Stimulated activated CD4-positive, alpha-beta T cell treated with anti-CD3 and anti-CD28 coated beads, Interleukin-15, amount 100 ng/mL, for 24 hours (primary cell): ENCODE data around the gene MEAF6.
"Not testable (repeated sequence)": the region's sequence is repeated elsewhere in the genome, so short reads cannot be mapped to it uniquely, and the experiment has no call there.

ENCODE experiments used
- DNase-seq: peaks from one replicate; pipeline ENCODE4 v3.0.0-alpha.2; 2020

The MEAF6 gene

GRCh38 chr1:37514350-37515184 is at the start of gene MEAF6:
Gene MEAF6 (minus strand): TSS chr1:37514766. CDS start chr1:37514746, 20 bp downstream.
- peak; percentile 86 for DNase-seq

- no peak for DNase-seq
Measured at GRCh38 chr1:37562984-37563383, 48.4 kb upstream of the MEAF6 start.

- peak; percentile 55 for DNase-seq
Measured at GRCh38 chr1:37561133-37562132, 46.9 kb upstream of the MEAF6 start.

- DNase-seq = no peak
Measured at GRCh38 chr1:37560401-37561132, 46.0 kb upstream of the MEAF6 start.

- not testable (repeated sequence) for DNase-seq
Measured at GRCh38 chr1:37559957-37560379, 45.4 kb upstream of the MEAF6 start.

- no peak for DNase-seq
Measured at GRCh38 chr1:37559080-37559479, 44.5 kb upstream of the MEAF6 start.

- DNase-seq = no peak
Measured at GRCh38 chr1:37558411-37558810, 43.8 kb upstream of the MEAF6 start.

GRCh38 chr1:37557402-37557801 is 42.8 kb upstream of the MEAF6 start:
- no peak for DNase-seq

- DNase-seq = peak; percentile 41
Measured at GRCh38 chr1:37556712-37557196, 42.2 kb upstream of the MEAF6 start, which contains the start of gene DNALI1. Gene DNALI1 (plus strand): TSS chr1:37556940. CDS start chr1:37556995, 55 bp downstream.

- DNase-seq = peak; percentile 92
Measured at GRCh38 chr1:37553927-37554808, 39.6 kb upstream of the MEAF6 start, which contains the start of gene SNIP1. Gene SNIP1 (minus strand): TSS chr1:37554293. CDS start chr1:37554229, 64 bp downstream.

GRCh38 chr1:37553598-37553926 is 39.0 kb upstream of the MEAF6 start:
- DNase-seq = peak; percentile 20

- DNase-seq = no peak
Measured at GRCh38 chr1:37549341-37549740, 34.8 kb upstream of the MEAF6 start.

- no peak for DNase-seq
Measured at GRCh38 chr1:37545019-37545418, 30.5 kb upstream of the MEAF6 start.

GRCh38 chr1:37544530-37544929 is 30.0 kb upstream of the MEAF6 start:
- DNase-seq = no peak

GRCh38 chr1:37540036-37540785 is 25.6 kb upstream of the MEAF6 start:
- no peak for DNase-seq

GRCh38 chr1:37539154-37539553 is 24.6 kb upstream of the MEAF6 start:
- not testable (repeated sequence) for DNase-seq

- DNase-seq = no peak
Measured at GRCh38 chr1:37537378-37537777, 22.8 kb upstream of the MEAF6 start.

GRCh38 chr1:37533317-37534093 is 18.9 kb upstream of the MEAF6 start:
- DNase-seq = no peak

- not testable (repeated sequence) for DNase-seq
Measured at GRCh38 chr1:37532418-37533156, 18.0 kb upstream of the MEAF6 start.
